Lung (tissue), 12 donors: ENCODE measurements around the gene FGGY. TPM values are rescaled to one million over a fixed set of nuclear protein-coding genes. Genes with fewer than 3 reads are reported as not detected.

Experiments used
- ATAC-seq: fragments of 200-7000 bp; cut with Tn5 transposase; one replicate; pipeline ENCODE4 v1.9.1; 2020; ENCODE audit warnings: moderate number of reproducible peaks; ENCODE audit not compliant: insufficient read depth, low FRiP score
- DNase-seq, 3 donors: peaks; one replicate each; pipeline ENCODE4 v3.0.0-alpha.2; 2013 to 2017
- H3K27ac ChIP-seq, 2 donors: one replicate each; pipeline ENCODE4 v1.5.1; 2013; ENCODE audit warnings: mild to moderate bottlenecking in 2 of 2, moderate library complexity in 2 of 2, control low read depth in 1 of 2, inconsistent platforms in 1 of 2, low read depth in 1 of 2, low read length in 1 of 2
- H3K27me3 ChIP-seq, 3 donors: one replicate each; pipeline ENCODE4 v1.5.1; 2013; ENCODE audit warnings: low read length in 2 of 3; ENCODE audit not compliant: control insufficient read depth in 3 of 3, insufficient read depth in 3 of 3
- H3K36me3 ChIP-seq, 4 donors: one replicate each; pipeline ENCODE4 v1.5.1; 2013; ENCODE audit warnings: low read length in 4 of 4, mild to moderate bottlenecking in 1 of 4, moderate library complexity in 1 of 4; ENCODE audit not compliant: control insufficient read depth in 4 of 4, insufficient read depth in 4 of 4
- H3K4me1 ChIP-seq, 5 donors: one replicate each; pipeline ENCODE4 v1.5.1; 2013; ENCODE audit warnings: low read length in 5 of 5, mild to moderate bottlenecking in 2 of 5, moderate library complexity in 1 of 5; ENCODE audit not compliant: control insufficient read depth in 5 of 5, insufficient read depth in 5 of 5
- H3K4me3 ChIP-seq: one replicate; pipeline ENCODE4 v1.5.1; 2013; ENCODE audit warnings: mild to moderate bottlenecking, control low read depth, moderate library complexity
- H3K9ac ChIP-seq, 2 donors: one replicate each; pipeline ENCODE4 v1.5.1; 2013; ENCODE audit warnings: low read length in 2 of 2, control low read depth in 1 of 2; ENCODE audit not compliant: insufficient read depth in 1 of 2
- H3K9me3 ChIP-seq, 4 donors: one replicate each; pipeline ENCODE4 v1.5.1; 2013; ENCODE audit warnings: low read length in 3 of 4, mild to moderate bottlenecking in 1 of 4, moderate library complexity in 1 of 4; ENCODE audit not compliant: control insufficient read depth in 4 of 4, insufficient read depth in 3 of 4
- WGBS, 2 donors: extraction: QIAGEN DNeasy Blood & Tissue Kit; methylation state at CpG; one replicate each; pipeline ENCODE4 v1.1.7; 2013; 5-methylcytosine and 5-hydroxymethylcytosine counted together
- polyA plus RNA-seq, 2 donors: library from polyadenylated mRNA; stranded (reverse); fragments of 200-250 nt; gene quantifications; one replicate each; pipeline ENCODE4 v1.2.1, GENCODE V29; 2013
- total RNA-seq, 2 donors: library from RNA; depleted of rRNA in 1 of 2; stranded (reverse); fragments of >200 nt in 1 of 2; gene quantifications; one replicate each; pipeline ENCODE4 v1.2.1, GENCODE V29; 2014 to 2021
- TF ChIP-seq, protein P1 (sequence below): IDR thresholded peaks from 2 replicates; pipeline ENCODE4 v1.5.1; 2012; ENCODE audit warnings: mild to moderate bottlenecking; ENCODE audit errors: control extremely low read depth, extremely low read depth
- donor health status: control.
- donor health status: control.
- donor health status: Bipolar disorder and iron deficiency.
- donor health status: healthy.
- donor health status: DM: yes; HTN: yes; CAD: no.

The FGGY gene
- total and polyA plus RNA-seq, 4 donors = 16.1 to 42.3 (median 18.3) TPM

DNA sequence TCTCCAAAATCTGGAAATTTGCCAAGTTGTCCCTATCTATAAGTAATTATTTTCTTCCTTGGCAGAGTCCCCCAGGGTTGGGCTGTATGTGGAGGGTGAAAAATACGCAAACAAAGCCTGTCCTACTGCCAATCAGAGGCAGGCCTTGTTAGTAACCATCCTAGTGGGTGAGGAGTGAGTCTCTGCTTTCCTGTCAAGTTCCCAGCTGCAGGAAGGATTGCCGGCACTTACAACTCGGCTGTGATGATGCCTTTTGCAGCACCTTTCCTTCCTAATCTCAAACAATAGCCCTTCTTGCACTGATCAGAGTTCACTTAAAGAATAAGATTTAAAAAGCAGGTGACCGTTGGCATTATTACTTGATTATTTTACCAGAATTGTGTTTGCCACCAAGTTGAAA lies 31.3 kb upstream of the FGGY start:
- Histone ChIP-seq H3K9me3 (no peaks in the 10 kb centered on the region), H3K27me3 (no peaks in the 10 kb centered on the region), H3K36me3 (no peaks in the 10 kb centered on the region), H3K9ac (no peak overlapping the region), H3K4me3 (no peak overlapping the region), H3K4me1 (peaks cover 0 to 11% (median 2%) of the 10 kb centered on the region in 5 donors), H3K27ac (no peak overlapping the region)
- WGBS, 2 donors = 80 to 86% methylated on average over 4 of the region's 4 CpGs
- TF ChIP-seq, protein P1, sequence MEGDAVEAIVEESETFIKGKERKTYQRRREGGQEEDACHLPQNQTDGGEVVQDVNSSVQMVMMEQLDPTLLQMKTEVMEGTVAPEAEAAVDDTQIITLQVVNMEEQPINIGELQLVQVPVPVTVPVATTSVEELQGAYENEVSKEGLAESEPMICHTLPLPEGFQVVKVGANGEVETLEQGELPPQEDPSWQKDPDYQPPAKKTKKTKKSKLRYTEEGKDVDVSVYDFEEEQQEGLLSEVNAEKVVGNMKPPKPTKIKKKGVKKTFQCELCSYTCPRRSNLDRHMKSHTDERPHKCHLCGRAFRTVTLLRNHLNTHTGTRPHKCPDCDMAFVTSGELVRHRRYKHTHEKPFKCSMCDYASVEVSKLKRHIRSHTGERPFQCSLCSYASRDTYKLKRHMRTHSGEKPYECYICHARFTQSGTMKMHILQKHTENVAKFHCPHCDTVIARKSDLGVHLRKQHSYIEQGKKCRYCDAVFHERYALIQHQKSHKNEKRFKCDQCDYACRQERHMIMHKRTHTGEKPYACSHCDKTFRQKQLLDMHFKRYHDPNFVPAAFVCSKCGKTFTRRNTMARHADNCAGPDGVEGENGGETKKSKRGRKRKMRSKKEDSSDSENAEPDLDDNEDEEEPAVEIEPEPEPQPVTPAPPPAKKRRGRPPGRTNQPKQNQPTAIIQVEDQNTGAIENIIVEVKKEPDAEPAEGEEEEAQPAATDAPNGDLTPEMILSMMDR = no peak
- ATAC-seq (no peak), DNase-seq (peak in 1 of 3 donors; percentile 34)

DNA sequence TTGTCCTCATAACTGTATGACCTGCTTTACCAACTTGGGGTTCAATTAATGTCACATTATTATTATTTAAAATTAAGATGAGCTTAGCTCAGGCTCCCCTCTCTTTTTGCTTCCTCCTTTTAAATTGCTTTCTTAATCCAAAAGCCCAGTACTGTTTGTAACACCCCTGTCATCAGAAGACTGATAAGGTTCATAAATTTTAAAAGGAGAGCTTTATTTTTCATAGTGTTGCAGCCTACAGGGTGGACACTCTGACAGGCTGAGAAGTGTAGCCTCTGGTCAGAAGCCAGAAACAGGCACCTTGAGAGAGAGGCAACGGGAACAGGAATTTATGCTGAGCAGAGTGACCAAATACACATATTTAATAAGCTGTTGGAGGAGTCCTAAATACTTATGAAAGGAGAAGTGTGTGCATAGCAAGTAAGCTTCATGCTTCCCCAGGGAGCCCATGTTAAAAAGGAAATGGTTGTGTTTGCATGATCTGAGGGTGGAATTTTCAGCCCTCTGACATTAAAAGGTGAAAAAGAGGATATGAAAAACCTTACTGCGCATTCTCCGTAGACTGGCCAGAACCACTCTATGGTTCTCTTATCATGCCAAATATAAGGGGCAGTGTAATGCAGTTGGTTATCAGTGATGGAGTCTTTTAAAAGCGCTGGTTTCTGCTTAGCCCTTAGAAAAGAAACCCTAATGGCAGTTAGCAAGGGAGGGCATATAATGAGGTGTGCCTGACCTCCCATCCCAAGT lies 30.5 kb upstream of the FGGY start:
- Histone ChIP-seq H3K27me3 (no peaks in the 10 kb centered on the region), H3K4me1 (peaks cover 0 to 5% (median 0%) of the 10 kb centered on the region in 5 donors), H3K27ac (no peak overlapping the region), H3K9me3 (no peaks in the 10 kb centered on the region), H3K9ac (no peak overlapping the region), H3K36me3 (no peaks in the 10 kb centered on the region), H3K4me3 (no peak overlapping the region)
- DNase-seq (peak in 2 of 3 donors; percentile 19 to 22), ATAC-seq (no peak)
- 63 to 65% methylated on average over 4 of the region's 4 CpGs for WGBS, 2 donors
- TF ChIP-seq, protein P1 = no peak

DNA sequence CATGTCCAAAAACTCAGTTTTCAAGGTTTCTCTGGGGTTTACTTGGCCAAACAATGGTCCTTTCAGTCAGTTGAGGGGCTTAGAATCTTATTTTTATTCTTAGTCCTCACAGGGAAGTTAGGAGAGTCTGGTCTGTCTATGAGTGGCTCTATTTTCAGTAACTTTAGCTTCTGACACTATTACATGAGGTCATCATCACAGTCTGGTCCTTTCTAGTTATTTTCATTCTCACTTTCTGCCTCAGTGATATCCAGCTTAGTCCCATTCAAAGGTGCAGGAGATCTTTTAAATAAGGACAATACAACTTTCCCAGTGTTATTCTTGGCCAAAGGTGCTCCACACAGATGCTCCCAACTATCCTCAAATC lies 30.0 kb upstream of the FGGY start:
- no peak overlapping the region for H3K27ac ChIP-seq
- no peak for ATAC-seq
- no peaks in the 10 kb centered on the region for H3K36me3 ChIP-seq
- H3K9me3 ChIP-seq = no peaks in the 10 kb centered on the region
- H3K4me3 ChIP-seq = no peak overlapping the region
- H3K9ac ChIP-seq = no peak overlapping the region
- H3K27me3 ChIP-seq = no peaks in the 10 kb centered on the region
- DNase-seq = no peak
- H3K4me1 ChIP-seq = peaks cover 0 to 2% (median 0%) of the 10 kb centered on the region in 5 donors
- TF ChIP-seq, protein P1 = no peak

DNA sequence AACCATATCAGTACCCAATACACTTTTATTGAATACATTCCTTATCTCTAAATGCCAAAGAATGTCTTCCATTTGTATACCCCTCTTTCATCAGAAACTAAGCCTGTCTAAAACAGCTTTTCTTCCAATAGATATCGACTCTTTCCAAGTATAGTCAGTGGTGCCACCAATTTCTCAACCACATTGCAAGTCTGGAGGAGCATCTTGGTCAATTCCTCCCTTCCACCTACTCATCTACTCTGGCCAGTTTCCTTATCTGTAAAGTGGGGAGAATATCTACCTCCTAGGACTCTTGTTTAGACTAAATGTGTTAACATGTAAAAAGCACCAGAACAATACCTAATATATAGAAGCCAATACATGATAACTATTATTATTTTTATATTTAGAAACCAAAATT lies 28.5 kb upstream of the FGGY start:
- no peaks in the 10 kb centered on the region for H3K27me3 ChIP-seq
- H3K36me3 ChIP-seq = no peaks in the 10 kb centered on the region
- no peaks in the 10 kb centered on the region for H3K9me3 ChIP-seq
- H3K9ac ChIP-seq = no peak overlapping the region
- DNase-seq (no peak), ATAC-seq (no peak)
- no peaks in the 10 kb centered on the region for H3K4me1 ChIP-seq
- TF ChIP-seq, protein P1 = no peak
- whole genome bisulfite sequencing, 2 donors = 89 to 92% methylated on average over 1 of the region's 1 CpG
- H3K27ac ChIP-seq = no peak overlapping the region
- H3K4me3 ChIP-seq = no peak overlapping the region
